HCT116 (cell line): ENCODE results near the gene TXLNG. TPM values are rescaled to one million over a fixed set of nuclear protein-coding genes. Genes with fewer than 3 reads are reported as not detected.

Experiments
- ATAC-seq: fragments of 200-7000 bp; cut with Tn5 transposase; 2 replicates; pipeline ENCODE4 v1.9.1; 2020; ENCODE audit warnings: mild to moderate bottlenecking, moderate library complexity
- BruUV-seq: library from RNA; stranded (reverse); fragments of 400-500 nt; replicated peaks from 2 replicates; lab custom pipeline; 2021; lab: Mats Ljungman, UMichigan
- CTCF ChIA-PET: fragments of 300-600 bp; sonication (Branson Sonifier 250); formaldehyde crosslinking; loops from one replicate; lab custom pipeline; 2021; ENCODE audit warnings: antibody characterized with exemption; lab: Charles Lee
- POLR2A ChIA-PET: fragments of 300-600, 350-600 bp; sonication (Branson Sonifier 250); formaldehyde crosslinking; loops from one replicate; lab custom pipeline; 2021; ENCODE audit warnings: antibody characterized with exemption; lab: Charles Lee
- RAD21 ChIA-PET, 2 experiments: fragments of 300-600 bp; sonication (Branson Sonifier 250); formaldehyde crosslinking; loops; one replicate each; lab custom pipeline; 2023; ENCODE audit warnings: low total read pairs in 2 of 2; ENCODE audit not compliant: uncharacterized antibody in 2 of 2, unreplicated experiment in 2 of 2, low non-redundant PET in 1 of 2; lab: Charles Lee
- DNase-seq: peaks from one replicate; pipeline ENCODE4 v3.0.0-alpha.2; 2010; ENCODE audit warnings: low read depth, low spot score
- H2AFZ ChIP-seq: fragments of 200-600 bp; shearing (Covaris generic), sonication (generic); 2 replicates; pipeline ENCODE4 v1.6.1; 2017; ENCODE audit warnings: low read depth, mixed run types, mixed read lengths, antibody characterized with exemption, low read length; ENCODE audit not compliant: poor library complexity, severe bottlenecking
- H3K27ac ChIP-seq: 2 replicates; pipeline ENCODE4 v1.5.1; 2012; ENCODE audit warnings: low read depth, low read length
- H3K27me3 ChIP-seq: fragments of 200-600 bp; sonication (generic); 2 replicates; pipeline ENCODE4 v1.6.1; 2016; ENCODE audit warnings: mixed run types, low read length, mixed read lengths; ENCODE audit not compliant: insufficient read depth
- H3K36me3 ChIP-seq, 2 experiments: fragments of 200-500 bp in 1 of 2; fragments of 200-600 bp in 1 of 2; sonication (Bioruptor generic) in 1 of 2; sonication (generic) in 1 of 2; 2 replicates each; pipeline versions ENCODE4 v1.5.1 to v1.6.1; 2014 to 2016; ENCODE audit warnings: low read length in 2 of 2, inconsistent platforms in 1 of 2, mixed read lengths in 1 of 2, mixed run types in 1 of 2; ENCODE audit not compliant: insufficient read depth in 2 of 2, control insufficient read depth in 1 of 2
- H3K4me1 ChIP-seq, 2 experiments: fragments of 200-600 bp in 1 of 2; sonication (generic) in 1 of 2; 2 replicates each; pipeline versions ENCODE4 v1.5.1 to v1.6.1; 2012 to 2017; ENCODE audit warnings: low read length in 2 of 2, inconsistent platforms in 1 of 2, mild to moderate bottlenecking in 1 of 2, mixed read lengths in 1 of 2, mixed run types in 1 of 2, moderate library complexity in 1 of 2; ENCODE audit not compliant: insufficient read depth in 2 of 2, control insufficient read depth in 1 of 2
- H3K4me2 ChIP-seq: fragments of 200-600 bp; sonication (generic); 2 replicates; pipeline ENCODE4 v1.6.1; 2017; ENCODE audit warnings: mixed run types, low read length, mixed read lengths
- H3K4me3 ChIP-seq, 2 experiments: fragments of 200-600 bp in 1 of 2; sonication (generic) in 1 of 2; replicated peaks in 1 of 2; 2 replicates each; pipeline ENCODE4 v1.5.1; 2011 to 2016; ENCODE audit warnings: low read length in 2 of 2, control low read depth in 1 of 2, low read depth in 1 of 2, mild to moderate bottlenecking in 1 of 2, mixed read lengths in 1 of 2, mixed run types in 1 of 2
- H3K79me2 ChIP-seq: fragments of 200-600 bp; sonication (generic); 2 replicates; pipeline ENCODE4 v1.6.1; 2017; ENCODE audit warnings: mild to moderate bottlenecking, mixed run types, low read length, moderate library complexity, mixed read lengths; ENCODE audit not compliant: insufficient read depth
- H3K9ac ChIP-seq: fragments of 200-600 bp; sonication (generic); 2 replicates; pipeline ENCODE4 v1.6.1; 2016; ENCODE audit warnings: low read length, mixed read lengths
- H3K9me2 ChIP-seq: fragments of 200-600 bp; sonication (generic), shearing (Covaris generic); 2 replicates; pipeline ENCODE4 v1.6.1; 2017; ENCODE audit warnings: mixed run types, mild to moderate bottlenecking, moderate library complexity; ENCODE audit not compliant: insufficient read depth
- H3K9me3 ChIP-seq, 2 experiments: fragments of 200-500 bp in 1 of 2; fragments of 200-600 bp in 1 of 2; sonication (Bioruptor generic) in 1 of 2; sonication (generic) in 1 of 2; 2 replicates each; pipeline ENCODE4 v1.6.1; 2014 to 2017; ENCODE audit warnings: low read length in 2 of 2, mixed read lengths in 2 of 2, inconsistent platforms in 1 of 2, low read depth in 1 of 2, mild to moderate bottlenecking in 1 of 2, mixed run types in 1 of 2, moderate library complexity in 1 of 2; ENCODE audit not compliant: control insufficient read depth in 1 of 2, insufficient read depth in 1 of 2
- H4K20me1 ChIP-seq: fragments of 200-600 bp; sonication (generic), shearing (Covaris generic); 2 replicates; pipeline ENCODE4 v1.6.1; 2017; ENCODE audit warnings: mixed run types, mild to moderate bottlenecking, moderate library complexity; ENCODE audit not compliant: insufficient read depth
- FOSL1 ChIP-seq: IDR thresholded peaks from 2 replicates; pipeline ENCODE4 v1.6.1; 2012; ENCODE audit warnings: low read depth
- POLR2AphosphoS5 ChIP-seq: IDR thresholded peaks from 2 replicates; pipeline ENCODE4 v1.6.1; 2011; ENCODE audit warnings: mild to moderate bottlenecking, low read depth, low read length, moderate library complexity
- RAD21 ChIP-seq: IDR thresholded peaks from 2 replicates; pipeline ENCODE4 v1.6.1; 2012; ENCODE audit warnings: low read depth, mild to moderate bottlenecking
- YY1 ChIP-seq: IDR thresholded peaks from 2 replicates; pipeline ENCODE4 v1.6.1; 2011; ENCODE audit warnings: low read length, low read depth, moderate library complexity, mild to moderate bottlenecking; ENCODE audit not compliant: insufficient replicate concordance; ENCODE audit errors: extremely low read depth
- ZFX ChIP-seq: fragments of 450-650 bp; IDR thresholded peaks from 2 replicates; pipeline ENCODE4 v1.6.1; 2017
- intact Hi-C: fragments of 100-400 bp; cut with micrococcal nuclease; formaldehyde crosslinking; loops from 2 replicates; pipeline ENCODE4 v1.10.0; 2022
- total RNA-seq: library from RNA; stranded (reverse); gene quantifications from one replicate; pipeline ENCODE4 v1.2.1, GENCODE V29; 2021; ENCODE audit not compliant: unreplicated experiment
- TF ChIP-seq, protein P1 (sequence below), 3 experiments: fragments of 200-600 bp in 1 of 3; sonication (generic) in 1 of 3; IDR thresholded peaks in 2 of 3; conservative IDR thresholded peaks in 1 of 3; 2 replicates each; pipeline ENCODE4 v1.5.1; 2012 to 2017; ENCODE audit warnings: low read depth in 2 of 3, low read length in 2 of 3, antibody characterized with exemption in 1 of 3, borderline replicate concordance in 1 of 3, control low read depth in 1 of 3, mild to moderate bottlenecking in 1 of 3, mixed read lengths in 1 of 3, mixed run types in 1 of 3, moderate library complexity in 1 of 3; ENCODE audit not compliant: insufficient read depth in 1 of 3
- TF ChIP-seq, protein P2 (sequence below): IDR thresholded peaks from 2 replicates; pipeline ENCODE4 v1.6.1; 2012

TXLNG gene
- total RNA-seq, 1 experiment from 2014 or later, result 22.9 TPM

DNA sequence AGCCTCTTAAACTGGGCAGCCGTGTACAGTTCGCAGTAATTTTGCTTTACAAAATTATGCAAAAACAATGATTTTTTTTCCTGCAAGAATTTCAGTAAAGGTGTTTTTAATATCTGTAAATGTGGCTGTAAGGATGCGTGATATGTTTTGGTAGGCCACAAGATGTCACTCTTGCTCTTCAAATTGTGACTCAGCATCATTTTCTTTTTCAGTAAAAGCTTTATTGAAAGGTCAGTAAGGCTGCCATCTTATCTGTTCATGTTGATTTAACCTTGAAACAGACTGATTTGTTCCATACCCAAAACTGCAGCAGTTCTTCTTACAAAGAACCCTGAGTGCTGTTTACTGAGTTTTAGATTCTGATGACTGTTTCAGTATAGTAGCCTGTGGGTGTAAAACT, 39.9 kb downstream of the TXLNG start:
- no peaks in the 10 kb centered on the region for H3K9me3 ChIP-seq
- RAD21 ChIA-PET, result no interaction called here
- TF ChIP-seq RAD21 (peak; percentile 66), ZFX (no peak), YY1 (no peak), POLR2AphosphoS5 (no peak), FOSL1 (no peak)
- TF ChIP-seq, protein P1, sequence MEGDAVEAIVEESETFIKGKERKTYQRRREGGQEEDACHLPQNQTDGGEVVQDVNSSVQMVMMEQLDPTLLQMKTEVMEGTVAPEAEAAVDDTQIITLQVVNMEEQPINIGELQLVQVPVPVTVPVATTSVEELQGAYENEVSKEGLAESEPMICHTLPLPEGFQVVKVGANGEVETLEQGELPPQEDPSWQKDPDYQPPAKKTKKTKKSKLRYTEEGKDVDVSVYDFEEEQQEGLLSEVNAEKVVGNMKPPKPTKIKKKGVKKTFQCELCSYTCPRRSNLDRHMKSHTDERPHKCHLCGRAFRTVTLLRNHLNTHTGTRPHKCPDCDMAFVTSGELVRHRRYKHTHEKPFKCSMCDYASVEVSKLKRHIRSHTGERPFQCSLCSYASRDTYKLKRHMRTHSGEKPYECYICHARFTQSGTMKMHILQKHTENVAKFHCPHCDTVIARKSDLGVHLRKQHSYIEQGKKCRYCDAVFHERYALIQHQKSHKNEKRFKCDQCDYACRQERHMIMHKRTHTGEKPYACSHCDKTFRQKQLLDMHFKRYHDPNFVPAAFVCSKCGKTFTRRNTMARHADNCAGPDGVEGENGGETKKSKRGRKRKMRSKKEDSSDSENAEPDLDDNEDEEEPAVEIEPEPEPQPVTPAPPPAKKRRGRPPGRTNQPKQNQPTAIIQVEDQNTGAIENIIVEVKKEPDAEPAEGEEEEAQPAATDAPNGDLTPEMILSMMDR (IDR thresholded peaks at IDR 0.05 in 2 of 3, conservative IDR thresholded peaks at IDR 0.05 in 1 of 3; ENCODE audit: borderline replicate concordance in 1 of 3, insufficient read depth in 1 of 3, low read depth in 2 of 3, low read length in 2 of 3), result peak; percentile 36 to 52 (median 37); a peak in 4 of 6 replicates
- TF ChIP-seq, protein P2, sequence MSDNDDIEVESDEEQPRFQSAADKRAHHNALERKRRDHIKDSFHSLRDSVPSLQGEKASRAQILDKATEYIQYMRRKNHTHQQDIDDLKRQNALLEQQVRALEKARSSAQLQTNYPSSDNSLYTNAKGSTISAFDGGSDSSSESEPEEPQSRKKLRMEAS, result no peak
- H3K27me3 ChIP-seq, result no peaks in the 10 kb centered on the region
- H3K4me1 ChIP-seq, result no peaks in the 10 kb centered on the region; a peak in 1 of 4 replicates
- BruUV-seq, result no TSS peak
- ATAC-seq (0 out of 2 replicates have a peak, but pooled peaks have one; percentile 40), DNase-seq (no peak)
- POLR2A ChIA-PET, result no interaction called here
- H3K9ac ChIP-seq, result no peak overlapping the region
- H3K4me2 ChIP-seq, result no peak overlapping the region
- intact Hi-C loops, result loop anchor here (2.0 to 10.0 kb wide), 2 partner anchors 221 to 259 kb away; no protein-coding TSS in a partner anchor
- H3K36me3 ChIP-seq, result peaks cover 3 to 25% of the 10 kb centered on the region in 2 experiments; a peak in 3 of 4 replicates
- CTCF ChIA-PET, result interaction anchor here (0.7 to 1.5 kb wide), 7 partner anchors 14 to 256 kb away, joined by 3 to 17 read pairs (median 3); no protein-coding TSS in a partner anchor
- no peaks in the 10 kb centered on the region for H4K20me1 ChIP-seq
- peak overlapping the region; percentile 24; the same call in 1 of the 2 replicates for H3K27ac ChIP-seq
- no peaks in the 10 kb centered on the region for H3K9me2 ChIP-seq
- no peak overlapping the region for H2AFZ ChIP-seq
- peaks cover 22% of the 10 kb centered on the region for H3K79me2 ChIP-seq
- H3K4me3 ChIP-seq, result no peak overlapping the region
